GM10266 (cell line): Measurements from ENCODE around the gene UBAC2.
"Not testable (repeated sequence)": the region's sequence is repeated elsewhere in the genome, so short reads cannot be mapped to it uniquely, and the experiment has no call there.

Experiments used
- DNase-seq: peaks from one replicate; pipeline ENCODE4 v3.0.0; 2012; ENCODE audit errors: extremely low spot score
- CTCF ChIP-seq: IDR thresholded peaks from 2 replicates; pipeline ENCODE4 v1.5.1; 2012; ENCODE audit warnings: mild to moderate bottlenecking, low read depth; ENCODE audit not compliant: control insufficient read depth, insufficient read depth; ENCODE audit errors: missing control alignments

Gene UBAC2

GRCh38 chr13:99390601-99391000 is 189.9 kb downstream of the UBAC2 start:
- DNase-seq = no peak
- no peak for TF ChIP-seq CTCF

- no peak for TF ChIP-seq CTCF
- no peak for DNase-seq
Measured at GRCh38 chr13:99391781-99392469, 191.3 kb downstream of the UBAC2 start.

- no peak for DNase-seq
- TF ChIP-seq CTCF = no peak
Measured at GRCh38 chr13:99392470-99393135, 191.9 kb downstream of the UBAC2 start.

- not testable (repeated sequence) for DNase-seq
Measured at GRCh38 chr13:99393391-99393790, 192.7 kb downstream of the UBAC2 start.

- no peak for DNase-seq
- no peak for TF ChIP-seq CTCF
Measured at GRCh38 chr13:99393791-99394735, 193.4 kb downstream of the UBAC2 start.

GRCh38 chr13:99395436-99395835 is 194.8 kb downstream of the UBAC2 start:
- no peak for TF ChIP-seq CTCF
- DNase-seq = no peak

- no peak for TF ChIP-seq CTCF
- no peak for DNase-seq
Measured at GRCh38 chr13:99396446-99396845, 195.8 kb downstream of the UBAC2 start.
